Activated naive CD4-positive, alpha-beta T cell (primary cell): ENCODE data around the gene FAM20C.
"Not testable (repeated sequence)": the region's sequence is repeated elsewhere in the genome, so short reads cannot be mapped to it uniquely, and the experiment has no call there.

Experiments used
- DNase-seq, 4 experiments: peaks; one replicate each; lab custom pipeline; 2025; lab: John Stamatoyannopoulos, UW

Gene FAM20C

GRCh38 chr7:173209-173918, 19.0 kb upstream of the FAM20C start:
- DNase-seq = no peak

DNA sequence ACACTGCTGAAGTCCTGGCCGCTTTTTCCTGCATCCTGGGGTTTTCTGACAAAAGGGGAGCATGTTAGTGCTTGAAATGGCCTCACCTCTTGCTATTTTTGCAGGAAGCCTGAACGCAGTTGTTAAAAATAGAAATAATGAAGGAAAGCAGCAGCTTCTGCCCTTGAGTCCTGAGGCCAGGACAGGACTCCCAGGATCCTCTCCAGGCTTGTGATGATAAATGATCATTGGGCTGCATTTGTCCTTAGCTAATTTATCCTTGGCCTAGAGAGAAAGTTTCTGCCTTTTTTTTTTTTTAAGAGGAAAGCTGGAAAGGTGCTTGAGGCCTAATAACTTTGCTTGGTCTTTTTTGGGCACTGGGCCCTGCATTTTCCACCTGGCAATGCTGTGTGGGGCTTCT, 17.7 kb upstream of the FAM20C start:
- no peak for DNase-seq

DNA sequence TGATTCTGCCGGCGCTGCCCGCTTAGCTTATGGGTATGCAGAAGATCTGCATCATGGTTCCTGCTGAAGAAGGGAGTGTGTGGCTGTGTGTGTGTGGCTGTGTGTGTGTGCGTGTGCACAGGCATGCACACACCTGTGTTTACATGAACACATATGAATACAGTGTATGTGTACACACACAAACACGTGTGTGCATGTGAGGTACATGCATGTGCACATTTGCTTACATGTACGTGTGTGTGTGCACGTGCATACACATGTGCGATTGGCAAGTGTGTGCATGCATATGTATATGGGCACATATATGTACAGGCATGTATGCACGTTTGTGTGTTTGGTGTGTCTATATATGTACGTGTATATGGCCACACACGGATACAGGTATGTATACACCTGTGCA, 16.4 kb upstream of the FAM20C start:
- DNase-seq = no peak

DNA sequence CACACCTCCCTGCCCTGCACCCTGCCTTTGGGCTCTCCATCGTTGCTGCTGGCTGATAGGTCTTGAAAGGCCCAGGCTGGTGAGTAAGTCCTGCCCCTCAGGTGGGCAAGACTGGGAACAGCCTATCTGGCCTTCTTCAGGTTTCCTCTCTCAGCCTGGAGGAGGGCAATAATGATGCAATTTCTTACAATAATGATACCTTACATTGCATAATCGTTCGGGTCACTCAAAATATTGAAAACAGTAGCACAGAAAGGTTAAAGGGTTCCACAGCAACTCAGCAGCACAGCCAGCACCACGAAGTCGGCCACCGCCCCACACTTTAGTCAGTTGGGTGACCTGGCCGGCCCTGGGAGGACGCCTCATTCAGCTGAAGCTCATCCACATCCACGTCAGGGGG, 16.0 kb upstream of the FAM20C start:
- no peak for DNase-seq

GRCh38 chr7:176786-177459, 15.4 kb upstream of the FAM20C start:
- no peak for DNase-seq

- no peak for DNase-seq
Measured at GRCh38 chr7:178444-178843, 13.9 kb upstream of the FAM20C start.

- DNase-seq = no peak
Measured at GRCh38 chr7:179209-179681, 13.1 kb upstream of the FAM20C start.

DNA sequence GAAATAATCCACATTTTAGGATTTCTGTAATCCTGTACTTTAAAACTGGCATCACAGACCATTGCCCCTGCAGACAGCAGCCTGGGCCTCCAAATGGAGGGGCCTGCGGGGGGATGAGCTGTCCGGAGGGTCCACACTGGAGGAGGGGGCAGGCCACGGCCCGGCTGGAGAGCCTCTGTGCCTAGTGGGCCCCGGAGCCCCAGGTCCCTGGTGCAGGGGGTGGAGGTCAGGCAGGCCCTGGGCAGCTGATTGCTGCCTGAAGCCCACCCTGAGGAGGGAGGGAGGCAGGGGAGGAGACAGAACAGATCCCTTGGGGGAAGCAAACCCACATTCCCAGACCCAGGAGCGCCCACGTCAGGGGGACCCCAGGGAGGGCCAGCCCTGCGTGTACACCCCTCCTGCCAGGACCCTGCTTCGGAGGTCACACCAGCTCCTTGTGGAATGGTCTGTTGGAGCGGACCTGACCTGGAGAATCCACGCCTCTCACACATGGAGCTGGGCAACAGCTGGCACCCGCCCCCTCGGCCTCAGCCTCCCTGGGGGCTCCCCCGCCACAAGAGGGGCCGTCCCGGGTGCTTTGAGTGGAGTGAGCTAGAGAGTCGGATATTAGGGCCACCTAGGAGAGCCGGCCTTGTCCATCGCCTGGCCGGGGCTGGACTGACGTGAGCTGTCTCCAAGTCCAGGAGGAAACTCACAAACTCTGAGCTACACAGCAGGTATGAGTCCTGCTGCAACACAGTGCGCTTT, 12.2 kb upstream of the FAM20C start:
- DNase-seq = no peak

- DNase-seq = no peak
Measured at GRCh38 chr7:181738-182137, 10.6 kb upstream of the FAM20C start.

DNA sequence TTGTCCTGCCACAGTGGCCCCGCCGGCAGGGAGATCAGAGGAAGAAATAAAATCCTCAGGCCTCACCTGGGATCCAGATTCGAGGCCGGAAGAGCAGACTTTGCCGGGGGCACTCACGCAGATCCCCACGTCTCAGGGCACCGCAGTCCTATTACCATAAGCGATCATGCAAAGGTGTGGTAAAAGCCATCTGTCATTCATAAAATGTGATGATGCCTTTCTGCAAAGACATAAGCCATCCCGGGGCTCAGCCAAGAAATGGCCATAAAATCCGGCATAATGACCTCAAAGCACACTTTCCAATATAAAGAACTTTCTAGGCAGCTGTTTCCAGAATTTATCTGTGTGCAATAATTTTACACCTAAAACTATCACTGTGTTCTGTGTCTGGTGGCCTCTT, 9.9 kb upstream of the FAM20C start:
- DNase-seq = not testable (repeated sequence)

GRCh38 chr7:183496-184292, 8.7 kb upstream of the FAM20C start:
- DNase-seq = no peak

- DNase-seq = no peak
Measured at GRCh38 chr7:184294-185264, 7.8 kb upstream of the FAM20C start.

DNA sequence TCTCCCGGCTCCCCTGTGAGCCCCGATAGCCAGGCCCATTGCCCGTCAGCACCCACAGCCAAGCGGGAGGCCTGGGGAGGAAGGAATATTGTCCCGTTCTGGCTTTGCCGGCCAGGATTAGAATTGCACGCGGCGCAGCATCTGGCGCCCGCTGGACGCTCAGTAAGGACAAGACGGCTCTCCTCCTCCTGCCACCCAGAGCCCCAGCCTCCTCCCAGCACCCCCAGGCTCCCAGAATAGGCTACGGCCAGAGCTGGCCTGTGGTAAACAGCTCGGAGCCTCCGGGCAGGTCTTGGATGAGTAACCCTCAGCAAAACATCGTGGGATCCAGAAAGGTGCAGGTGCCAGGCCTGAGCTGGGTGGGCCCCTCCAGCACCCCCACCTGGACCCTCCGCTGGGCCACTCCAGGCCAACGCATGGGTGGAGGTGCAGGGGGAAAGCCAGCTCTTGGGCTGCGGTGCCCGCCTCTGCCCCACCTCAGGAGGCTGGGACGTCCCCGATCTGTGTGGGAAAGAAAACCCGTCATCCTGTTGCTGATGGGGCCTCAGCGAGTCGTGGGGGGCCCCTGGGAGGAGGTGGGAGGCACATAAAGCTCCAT, 5.8 kb upstream of the FAM20C start:
- no peak for DNase-seq

- DNase-seq = no peak
Measured at GRCh38 chr7:187227-187927, 5.0 kb upstream of the FAM20C start.

DNA sequence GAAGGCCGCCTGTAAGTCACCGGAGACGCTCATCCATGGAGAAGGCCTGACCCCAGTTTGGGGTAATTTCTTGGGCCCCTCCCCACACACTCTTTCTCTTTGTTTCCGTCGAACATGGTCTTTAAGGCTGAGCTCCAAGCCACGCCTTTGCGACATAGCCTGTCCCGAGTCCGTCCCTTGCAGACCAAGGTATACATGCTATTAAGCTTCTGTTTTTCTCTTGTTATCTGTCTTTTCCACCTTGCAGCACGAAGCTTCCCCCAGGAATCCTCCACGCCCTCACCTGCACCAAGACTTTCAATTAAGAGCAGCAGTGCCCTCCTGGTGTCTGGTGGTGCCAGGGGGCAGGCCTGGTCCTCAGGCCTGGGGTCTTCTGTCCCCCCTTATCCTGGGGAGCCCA, 4.2 kb upstream of the FAM20C start:
- DNase-seq = no peak

- DNase-seq = no peak
Measured at GRCh38 chr7:188727-189500, 3.5 kb upstream of the FAM20C start.

- no peak for DNase-seq
Measured at GRCh38 chr7:189719-190118, 2.7 kb upstream of the FAM20C start.

- no peak for DNase-seq
Measured at GRCh38 chr7:190196-190595, 2.2 kb upstream of the FAM20C start.
